Measurements from ENCODE around the gene DPY19L3.

Gene DPY19L3

DNA sequence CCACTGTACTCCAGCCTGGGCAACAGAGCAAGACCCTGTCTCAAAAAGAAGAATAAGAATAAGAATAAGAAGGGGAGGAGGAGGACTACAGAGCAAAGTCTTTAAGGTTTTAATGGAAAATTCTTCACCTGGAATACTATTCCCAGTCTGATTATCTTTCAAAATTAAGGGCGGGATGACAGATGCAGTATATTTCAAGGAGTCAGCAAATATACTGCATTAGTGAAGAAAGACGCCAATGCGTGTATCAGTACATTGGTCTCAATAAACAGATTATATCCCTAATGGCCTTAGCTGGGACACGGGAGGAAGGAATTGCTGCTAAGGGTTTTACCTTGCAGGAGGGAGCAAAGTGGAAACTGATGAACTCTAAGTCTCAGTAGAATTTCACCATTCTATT, 121.3 kb downstream of the DPY19L3 start:
- Histone ChIP-seq H3K27me3 (ENCODE audit: low read depth, low read length) (no peaks in the 10 kb centered on the region), H3K4me3 (ENCODE audit: low read depth in 1 of 2, low read length in 2 of 2) (no peak overlapping the region), H3K27ac (ENCODE audit: low read length) (no peak overlapping the region), H3K36me3 (ENCODE audit: control insufficient read depth in 1 of 2, insufficient read depth in 2 of 2, low read length in 2 of 2) (no peaks in the 10 kb centered on the region), H3K9me3 (ENCODE audit: control insufficient read depth in 1 of 2, low read length in 2 of 2) (peaks cover 0 to 9% of the 10 kb centered on the region in 2 donors), H3K4me1 (ENCODE audit: control insufficient read depth in 1 of 2, insufficient read depth in 2 of 2, low read length in 2 of 2) (no peaks in the 10 kb centered on the region)

DNA sequence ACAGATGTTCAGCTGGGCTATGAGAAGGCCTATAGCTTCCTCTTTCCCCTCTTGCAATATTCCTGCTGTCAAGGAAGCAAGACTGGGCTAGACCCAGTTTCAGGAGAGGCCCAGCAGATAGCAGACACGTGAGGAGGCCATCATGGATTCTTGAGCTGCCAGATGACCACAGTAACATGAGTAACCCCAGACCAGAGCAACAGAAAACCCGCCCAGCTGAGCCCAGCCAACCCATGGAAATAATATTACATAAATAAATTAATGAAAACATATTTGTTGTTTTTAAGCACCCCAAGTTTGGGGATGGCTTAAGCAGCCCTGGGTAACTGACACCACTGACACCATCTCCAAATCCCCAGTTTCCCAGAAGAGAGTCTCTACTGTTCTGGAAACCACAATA, 125.2 kb downstream of the DPY19L3 start:
- Histone ChIP-seq H3K4me3 (ENCODE audit: low read depth in 1 of 2, low read length in 2 of 2) (no peak overlapping the region), H3K9me3 (ENCODE audit: control insufficient read depth in 1 of 2, low read length in 2 of 2) (peaks cover 0 to 9% of the 10 kb centered on the region in 2 donors), H3K27ac (ENCODE audit: low read length) (no peak overlapping the region), H3K27me3 (ENCODE audit: low read depth, low read length) (no peaks in the 10 kb centered on the region), H3K4me1 (ENCODE audit: control insufficient read depth in 1 of 2, insufficient read depth in 2 of 2, low read length in 2 of 2) (no peaks in the 10 kb centered on the region), H3K36me3 (ENCODE audit: control insufficient read depth in 1 of 2, insufficient read depth in 2 of 2, low read length in 2 of 2) (no peaks in the 10 kb centered on the region)

DNA sequence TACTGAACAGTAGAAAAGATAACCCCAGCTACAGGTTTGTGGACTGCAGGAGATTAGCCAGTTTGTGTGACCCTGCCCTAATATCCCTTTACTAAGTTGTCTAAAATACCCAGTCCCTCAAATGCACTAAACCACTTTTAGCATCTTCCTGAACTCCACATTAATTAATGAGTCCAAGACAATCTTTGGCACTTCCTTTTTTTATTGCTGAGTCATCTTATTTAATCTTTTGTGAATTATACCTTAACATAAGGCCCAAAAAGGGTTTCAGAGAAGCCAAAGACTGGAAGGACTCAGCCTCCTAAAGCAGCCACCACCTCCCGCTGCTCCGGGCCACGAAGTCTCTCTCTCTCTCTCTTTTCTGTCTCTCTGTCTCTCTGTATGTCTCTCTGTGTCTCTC, 126.7 kb downstream of the DPY19L3 start:
- Histone ChIP-seq H3K27ac (ENCODE audit: low read length) (no peak overlapping the region), H3K36me3 (ENCODE audit: control insufficient read depth in 1 of 2, insufficient read depth in 2 of 2, low read length in 2 of 2) (no peaks in the 10 kb centered on the region), H3K4me1 (ENCODE audit: control insufficient read depth in 1 of 2, insufficient read depth in 2 of 2, low read length in 2 of 2) (no peaks in the 10 kb centered on the region), H3K27me3 (ENCODE audit: low read depth, low read length) (no peaks in the 10 kb centered on the region), H3K4me3 (ENCODE audit: low read depth in 1 of 2, low read length in 2 of 2) (no peak overlapping the region), H3K9me3 (ENCODE audit: control insufficient read depth in 1 of 2, low read length in 2 of 2) (peaks cover 0 to 9% of the 10 kb centered on the region in 2 donors)

Data from muscle layer of duodenum (tissue), 2 donors.